H1 (cell line): Measurements from ENCODE around the gene SQOR. TPM values are rescaled to one million over a fixed set of nuclear protein-coding genes. Genes with fewer than 3 reads are reported as not detected.

Experiments
- CTCF ChIA-PET: fragments of 300-600 bp; sonication (Branson Sonifier 250); formaldehyde crosslinking; loops from one replicate; lab custom pipeline; 2021; ENCODE audit not compliant: partially characterized antibody; lab: Charles Lee
- POLR2A ChIA-PET: fragments of 300-600 bp; sonication (Branson Sonifier 250); formaldehyde crosslinking; loops from one replicate; lab custom pipeline; 2021; ENCODE audit warnings: inconsistent platforms; ENCODE audit not compliant: partially characterized antibody; lab: Charles Lee
- DNase-seq, 2 experiments: peaks; one replicate each; pipeline versions ENCODE4 v3.0.0 to v3.0.0-alpha.2; 2010 to 2022; ENCODE audit warnings: low spot score in 2 of 2, low read depth in 1 of 2, mixed read lengths in 1 of 2
- FAIRE-seq: peaks from 2 replicates; lab custom pipeline; 2011; peaks lifted over from hg19 to GRCh38; lab: Jason Lieb, UNC
- H2AFZ ChIP-seq: 2 replicates; pipeline ENCODE4 v1.8.1; 2012; ENCODE audit warnings: low read length, inconsistent platforms
- H2AK5ac ChIP-seq: 2 replicates; pipeline ENCODE4 v1.6.1; 2013; ENCODE audit warnings: low read depth, low read length
- H2BK120ac ChIP-seq: replicated peaks from 2 replicates; pipeline ENCODE3; 2013; ENCODE audit warnings: low read depth, low read length, inconsistent platforms
- H2BK12ac ChIP-seq: 2 replicates; pipeline ENCODE4 v1.6.1; 2013; ENCODE audit warnings: low read depth, low read length
- H2BK15ac ChIP-seq: 2 replicates; pipeline ENCODE4 v1.6.1; 2013; ENCODE audit warnings: low read length
- H2BK20ac ChIP-seq: 2 replicates; pipeline ENCODE4 v1.6.1; 2013; ENCODE audit warnings: low read length
- H2BK5ac ChIP-seq: 2 replicates; pipeline ENCODE4 v1.6.1; 2013; ENCODE audit warnings: low read depth, low read length
- H3K14ac ChIP-seq: 2 replicates; pipeline ENCODE4 v1.6.1; 2013; ENCODE audit warnings: inconsistent platforms; ENCODE audit not compliant: insufficient read length
- H3K18ac ChIP-seq: 2 replicates; pipeline ENCODE4 v1.6.1; 2013; ENCODE audit warnings: low read length; ENCODE audit errors: extremely low read depth
- H3K23ac ChIP-seq: 2 replicates; pipeline ENCODE4 v1.6.1; 2013; ENCODE audit warnings: inconsistent platforms; ENCODE audit not compliant: insufficient read length
- H3K23me2 ChIP-seq: 2 replicates; pipeline ENCODE4 v1.6.1; 2013; ENCODE audit warnings: low read depth, low read length
- H3K27ac ChIP-seq: 2 replicates; pipeline ENCODE4 v1.6.1; 2011; ENCODE audit warnings: low read depth, low read length, inconsistent platforms
- H3K27me3 ChIP-seq, 4 experiments: replicated peaks in 1 of 4; 1 replicate in 1 of 4; 2 replicates in 3 of 4; pipeline versions ENCODE4 v1.6.1 to v1.8.1; 2011 to 2013; ENCODE audit warnings: low read length in 3 of 4, mild to moderate bottlenecking in 3 of 4, inconsistent platforms in 2 of 4, mixed read lengths in 2 of 4, moderate library complexity in 1 of 4; ENCODE audit not compliant: control insufficient read depth in 3 of 4, insufficient read depth in 3 of 4; ENCODE audit errors: extremely low read depth in 1 of 4
- H3K36me3 ChIP-seq, 4 experiments: 2 replicates each; pipeline versions ENCODE4 v1.6.1 to v1.8.1; 2011 to 2013; ENCODE audit warnings: mild to moderate bottlenecking in 4 of 4, low read length in 3 of 4, moderate library complexity in 2 of 4, control low read depth in 1 of 4, inconsistent platforms in 1 of 4; ENCODE audit not compliant: insufficient read depth in 4 of 4, control insufficient read depth in 2 of 4
- H3K4ac ChIP-seq: replicated peaks from 2 replicates; pipeline ENCODE3; 2013; ENCODE audit warnings: low read length, low read depth, mixed read lengths, inconsistent platforms; ENCODE audit not compliant: insufficient read length
- H3K4me1 ChIP-seq, 4 experiments: replicated peaks in 1 of 4; 1 replicate in 1 of 4; 2 replicates in 3 of 4; pipeline versions ENCODE4 v1.6.1 to v1.8.1; 2011 to 2013; ENCODE audit warnings: low read length in 3 of 4, inconsistent platforms in 2 of 4, mixed read lengths in 1 of 4; ENCODE audit not compliant: insufficient read depth in 4 of 4, control insufficient read depth in 3 of 4
- H3K4me2 ChIP-seq, 2 experiments: 2 replicates each; pipeline versions ENCODE4 v1.6.1 to v1.8.1; 2011 to 2013; ENCODE audit warnings: low read depth in 2 of 2, low read length in 2 of 2, control low read depth in 1 of 2, inconsistent platforms in 1 of 2, mild to moderate bottlenecking in 1 of 2; ENCODE audit not compliant: insufficient read depth in 1 of 2
- H3K4me3 ChIP-seq, 4 experiments: fragments of 200-600, 300-600 bp in 1 of 4; sonication (generic), shearing (Covaris generic), sonication (Bioruptor Twin) in 1 of 4; 2 replicates each; pipeline versions ENCODE4 v1.5.1 to v1.8.1; 2011 to 2016; ENCODE audit warnings: low read length in 4 of 4, low read depth in 3 of 4, control low read depth in 2 of 4, inconsistent platforms in 2 of 4, mild to moderate bottlenecking in 2 of 4, mixed read lengths in 1 of 4, moderate library complexity in 1 of 4; ENCODE audit not compliant: insufficient read depth in 2 of 4; ENCODE audit errors: extremely low read depth in 1 of 4
- H3K56ac ChIP-seq: replicated peaks from 2 replicates; pipeline ENCODE3; 2013; ENCODE audit warnings: low read depth, mild to moderate bottlenecking, mixed read lengths, low read length, inconsistent platforms; ENCODE audit not compliant: insufficient read length
- H3K79me1 ChIP-seq: 2 replicates; pipeline ENCODE4 v1.6.1; 2013; ENCODE audit warnings: low read depth, low read length, control low read depth
- H3K79me2 ChIP-seq, 2 experiments: 2 replicates each; pipeline versions ENCODE4 v1.6.1 to v1.8.1; 2012 to 2013; ENCODE audit warnings: low read length in 2 of 2, mild to moderate bottlenecking in 2 of 2, inconsistent platforms in 1 of 2; ENCODE audit not compliant: insufficient read depth in 2 of 2, control insufficient read depth in 1 of 2
- H3K9ac ChIP-seq, 4 experiments: replicated peaks in 1 of 4; 1 replicate in 1 of 4; 2 replicates in 3 of 4; pipeline versions ENCODE4 v1.6.1 to v1.8.1; 2011 to 2013; ENCODE audit warnings: low read depth in 3 of 4, low read length in 3 of 4, control low read depth in 2 of 4, mild to moderate bottlenecking in 2 of 4, moderate library complexity in 2 of 4, inconsistent platforms in 1 of 4; ENCODE audit errors: extremely low read depth in 1 of 4
- H3K9me3 ChIP-seq, 2 experiments: 2 replicates each; pipeline versions ENCODE4 v1.6.1 to v1.8.1; 2012 to 2013; ENCODE audit warnings: mild to moderate bottlenecking in 2 of 2, moderate library complexity in 2 of 2, control low read depth in 1 of 2, inconsistent platforms in 1 of 2, low read depth in 1 of 2, low read length in 1 of 2, mixed read lengths in 1 of 2; ENCODE audit not compliant: insufficient read depth in 2 of 2
- H4K20me1 ChIP-seq, 2 experiments: replicated peaks in 1 of 2; 2 replicates each; pipeline versions ENCODE3 to v1.8.1; 2011 to 2013; ENCODE audit warnings: inconsistent platforms in 2 of 2, low read length in 2 of 2, mild to moderate bottlenecking in 1 of 2; ENCODE audit not compliant: insufficient read depth in 2 of 2, control insufficient read depth in 1 of 2
- H4K5ac ChIP-seq: 2 replicates; pipeline ENCODE4 v1.6.1; 2013; ENCODE audit warnings: low read length, low read depth, mixed read lengths, inconsistent platforms; ENCODE audit not compliant: insufficient read length
- H4K8ac ChIP-seq: 2 replicates; pipeline ENCODE4 v1.8.0; 2013; ENCODE audit warnings: mild to moderate bottlenecking, moderate library complexity, low read length, inconsistent platforms; ENCODE audit not compliant: insufficient read depth; ENCODE audit errors: extremely low read depth
- H4K91ac ChIP-seq: replicated peaks from 2 replicates; pipeline ENCODE3; 2013; ENCODE audit warnings: low read length, mixed read lengths, inconsistent platforms; ENCODE audit not compliant: insufficient read length
- FOSL1 ChIP-seq: IDR thresholded peaks from 2 replicates; pipeline ENCODE4 v1.6.1; 2011; ENCODE audit warnings: mild to moderate bottlenecking, low read depth, low read length, moderate library complexity; ENCODE audit not compliant: insufficient read depth
- GABPA ChIP-seq: IDR thresholded peaks from 2 replicates; pipeline ENCODE4 v1.6.1; 2011; ENCODE audit warnings: mild to moderate bottlenecking, low read length, moderate library complexity, borderline replicate concordance; ENCODE audit not compliant: insufficient read depth
- SIN3A ChIP-seq, 2 experiments: IDR thresholded peaks in 1 of 2; conservative IDR thresholded peaks in 1 of 2; 2 replicates each; pipeline ENCODE4 v1.6.1; 2011 to 2012; ENCODE audit warnings: low read length in 2 of 2, improper control_type of control experiment in 1 of 2, low read depth in 1 of 2, mild to moderate bottlenecking in 1 of 2
- TEAD4 ChIP-seq: IDR thresholded peaks from 2 replicates; pipeline ENCODE4 v1.6.1; 2012; ENCODE audit warnings: low read depth, low read length, inconsistent platforms, mixed read lengths
- WGBS, 2 experiments: shearing (Covaris generic) in 1 of 2; methylation state at CpG; one replicate each; pipeline versions ENCODE4 v1.1.6 to v1.1.7; 2013 to 2015; ENCODE audit warnings: low lambda C conversion rate in 2 of 2, mixed read lengths in 2 of 2, inconsistent platforms in 1 of 2, low coverage in 1 of 2, missing lambda C conversion rate in 1 of 2; ENCODE audit not compliant: insufficient replicate concordance in 2 of 2, insufficient coverage in 1 of 2, insufficient read length in 1 of 2; ENCODE audit errors: extremely low coverage in 1 of 2, missing lambda C conversion rate in 1 of 2; 5-methylcytosine and 5-hydroxymethylcytosine counted together
- polyA plus RNA-seq, 7 experiments: library from polyadenylated mRNA; depleted of rRNA in 3 of 7; stranded (reverse) in 5 of 7; unstranded in 2 of 7; fragments of >200 nt in 5 of 7; fragments of 200-250 nt in 2 of 7; gene quantifications; 1 replicate in 5 of 7; 2 replicates in 1 of 7; 4 replicates in 1 of 7; pipeline versions ENCODE4 v1.2.1 to v1.2.3, GENCODE V29; 2011 to 2013; ENCODE audit warnings: missing spikeins in 2 of 7, mixed read lengths in 2 of 7
- total RNA-seq: library from RNA; stranded (reverse); fragmentation: NEBNext Ultra II Directional; extraction: Animal tissue kit (Norgen Biotek cat#: 25700); gene quantifications from 2 replicates; pipeline ENCODE4 v1.2.1, GENCODE V29; 2021
- TF ChIP-seq, protein P1 (sequence below): IDR thresholded peaks from 2 replicates; pipeline ENCODE4 v1.6.1; 2011; ENCODE audit warnings: low read length, improper control_type of control experiment

SQOR gene
- total and polyA plus RNA-seq, 2 of the 8 experiments (the other 6 are each of a cell fraction or from before 2014, with no cell fraction given), result 0.20 to 0.22 TPM

DNA sequence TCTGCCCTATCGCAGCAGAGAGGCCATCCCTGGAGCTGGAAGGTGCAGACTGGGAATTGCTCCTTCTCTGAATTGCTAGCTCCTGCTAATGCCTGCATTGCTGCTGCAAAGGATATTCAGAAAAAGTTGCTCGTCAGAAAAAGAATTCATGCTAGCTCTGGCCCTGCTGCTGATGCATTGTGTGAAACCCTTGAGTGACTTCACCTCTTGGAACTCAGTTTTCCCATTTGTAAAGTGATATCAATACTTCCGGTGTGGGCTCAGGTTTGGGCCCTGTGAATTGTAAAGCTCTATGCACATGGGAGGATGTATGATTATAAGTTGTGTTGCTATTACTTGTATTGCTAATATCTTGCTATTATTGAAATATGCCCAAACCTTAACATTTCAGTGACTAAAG, 11.4 kb downstream of the SQOR start:
- no peak overlapping the region for H2AFZ ChIP-seq
- TF ChIP-seq GABPA, result no peak
- TF ChIP-seq TEAD4, result no peak
- no peak for TF ChIP-seq SIN3A (conservative IDR thresholded peaks at IDR 0.05 in 1 of 2, IDR thresholded peaks at IDR 0.05 in 1 of 2; ENCODE audit: low read depth in 1 of 2, low read length in 2 of 2)
- TF ChIP-seq FOSL1, result no peak
- TF ChIP-seq, protein P1, sequence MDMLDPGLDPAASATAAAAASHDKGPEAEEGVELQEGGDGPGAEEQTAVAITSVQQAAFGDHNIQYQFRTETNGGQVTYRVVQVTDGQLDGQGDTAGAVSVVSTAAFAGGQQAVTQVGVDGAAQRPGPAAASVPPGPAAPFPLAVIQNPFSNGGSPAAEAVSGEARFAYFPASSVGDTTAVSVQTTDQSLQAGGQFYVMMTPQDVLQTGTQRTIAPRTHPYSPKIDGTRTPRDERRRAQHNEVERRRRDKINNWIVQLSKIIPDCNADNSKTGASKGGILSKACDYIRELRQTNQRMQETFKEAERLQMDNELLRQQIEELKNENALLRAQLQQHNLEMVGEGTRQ, result no peak
- H2BK120ac ChIP-seq, result no peak overlapping the region
- no peak overlapping the region for H3K14ac ChIP-seq
- no peak overlapping the region for H3K4me3 ChIP-seq
- H4K8ac ChIP-seq, result no peak overlapping the region
- H3K56ac ChIP-seq, result no peak overlapping the region
- no peak overlapping the region for H4K5ac ChIP-seq
- no peaks in the 10 kb centered on the region for H3K79me2 ChIP-seq
- H4K20me1 ChIP-seq, result no peaks in the 10 kb centered on the region
- H3K23ac ChIP-seq, result no peak overlapping the region
- CTCF ChIA-PET, result no interaction called here
- no peak overlapping the region for H2BK12ac ChIP-seq
- H4K91ac ChIP-seq, result no peak overlapping the region
- 93% methylated on average over 3 of the region's 3 CpGs; no CpG with 5 or more reads in 1 of the 2 experiments for WGBS, 2 experiments
- DNase-seq (no peak), FAIRE-seq (no peak)
- POLR2A ChIA-PET, result no interaction called here
- H3K79me1 ChIP-seq, result no peaks in the 10 kb centered on the region
- H2BK15ac ChIP-seq, result no peak overlapping the region
- H3K4ac ChIP-seq, result no peak overlapping the region
- no peak overlapping the region for H2AK5ac ChIP-seq
- no peak overlapping the region for H3K27ac ChIP-seq
- no peaks in the 10 kb centered on the region for H3K27me3 ChIP-seq
- H3K18ac ChIP-seq, result no peak overlapping the region
- H2BK5ac ChIP-seq, result no peak overlapping the region
- H3K9me3 ChIP-seq, result peaks cover 0 to 2% of the 10 kb centered on the region in 2 experiments; a peak in 1 of 4 replicates
- H3K9ac ChIP-seq, result no peak overlapping the region
- no peaks in the 10 kb centered on the region for H3K4me1 ChIP-seq
- H2BK20ac ChIP-seq, result no peak overlapping the region
- no peaks in the 10 kb centered on the region for H3K36me3 ChIP-seq
- H3K23me2 ChIP-seq, result no peaks in the 10 kb centered on the region
- H3K4me2 ChIP-seq, result no peak overlapping the region
